ENCODE measurements around the gene IPPK.
"Not testable (repeated sequence)": the region's sequence is repeated elsewhere in the genome, so short reads cannot be mapped to it uniquely, and the experiment has no call there.

IPPK gene

GRCh38 chr9:92576175-92576574, 93.8 kb downstream of the IPPK start:
- no peak for DNase-seq (ENCODE audit: extremely low spot score)
- TF ChIP-seq PKNOX1 (IDR thresholded peaks at IDR 0.05) (no peak), SP1 (IDR thresholded peaks at IDR 0.05) (no peak), SUZ12 (IDR thresholded peaks at IDR 0.05) (no peak), NFRKB (IDR thresholded peaks at IDR 0.05) (no peak), BHLHE40 (IDR thresholded peaks at IDR 0.05; ENCODE audit: borderline replicate concordance) (no peak), TARDBP (IDR thresholded peaks at IDR 0.05) (no peak), CTBP1 (IDR thresholded peaks at IDR 0.05; ENCODE audit: borderline replicate concordance) (no peak), HDGF (IDR thresholded peaks at IDR 0.05; ENCODE audit: borderline replicate concordance) (no peak)
- POLR2A ChIA-PET = no interaction called here
- CTCF ChIA-PET = no interaction called here

GRCh38 chr9:92573612-92574011, 96.3 kb downstream of the IPPK start:
- CTCF ChIA-PET, POLR2A ChIA-PET: not testable (repeated sequence)

GRCh38 chr9:92571871-92572270, 98.1 kb downstream of the IPPK start:
- DNase-seq (ENCODE audit: extremely low spot score); CTCF ChIA-PET; POLR2A ChIA-PET: not testable (repeated sequence)

More at GRCh38 chr9:92573612-92574011, 96.3 kb downstream of the IPPK start:
- DNase-seq (ENCODE audit: extremely low spot score) = not testable (repeated sequence)

GRCh38 chr9:92564982-92565381, 104.9 kb downstream of the IPPK start:
- ChIA-PET CTCF (no interaction called here), POLR2A (no interaction called here)
- TF ChIP-seq FOXK2 (IDR thresholded peaks at IDR 0.05) (no peak), BHLHE40 (IDR thresholded peaks at IDR 0.05; ENCODE audit: borderline replicate concordance) (no peak), TARDBP (IDR thresholded peaks at IDR 0.05) (no peak), CTBP1 (IDR thresholded peaks at IDR 0.05; ENCODE audit: borderline replicate concordance) (no peak), FOXA1 (IDR thresholded peaks at IDR 0.05) (no peak), FOXM1 (IDR thresholded peaks at IDR 0.05; ENCODE audit: borderline replicate concordance) (no peak), ZNF384 (IDR thresholded peaks at IDR 0.05) (no peak), SUZ12 (IDR thresholded peaks at IDR 0.05) (no peak), ELF4 (IDR thresholded peaks at IDR 0.05) (no peak), SP1 (IDR thresholded peaks at IDR 0.05) (no peak), PKNOX1 (IDR thresholded peaks at IDR 0.05) (no peak), LEF1 (IDR thresholded peaks at IDR 0.05; ENCODE audit: borderline replicate concordance) (no peak), L3MBTL2 (conservative IDR thresholded peaks at IDR 0.05) (no peak), HDGF (IDR thresholded peaks at IDR 0.05; ENCODE audit: borderline replicate concordance) (no peak), NFRKB (IDR thresholded peaks at IDR 0.05) (no peak), ARNT (IDR thresholded peaks at IDR 0.05) (no peak)
- DNase-seq (ENCODE audit: extremely low spot score) = no peak

- CTCF ChIA-PET = no interaction called here
- DNase-seq (ENCODE audit: extremely low spot score) = no peak
- POLR2A ChIA-PET = no interaction called here
- 0 out of 2 replicates have a peak, but pooled peaks have one; percentile 17 for TF ChIP-seq PKNOX1 (IDR thresholded peaks at IDR 0.05)
- TF ChIP-seq NFRKB (IDR thresholded peaks at IDR 0.05) = no peak
- no peak for TF ChIP-seq SUZ12 (IDR thresholded peaks at IDR 0.05)
- no peak for TF ChIP-seq ELF4 (IDR thresholded peaks at IDR 0.05)
Observed at GRCh38 chr9:92564504-92564903, 105.4 kb downstream of the IPPK start.

Measured in HEK293T (cell line).